ENCODE results near the gene CFAP46. TPM values are rescaled to one million over a fixed set of nuclear protein-coding genes. Genes with fewer than 3 reads are reported as not detected.

The CFAP46 gene
- total RNA-seq, 1 experiment from 2014 or later: 3.3 TPM

DNA sequence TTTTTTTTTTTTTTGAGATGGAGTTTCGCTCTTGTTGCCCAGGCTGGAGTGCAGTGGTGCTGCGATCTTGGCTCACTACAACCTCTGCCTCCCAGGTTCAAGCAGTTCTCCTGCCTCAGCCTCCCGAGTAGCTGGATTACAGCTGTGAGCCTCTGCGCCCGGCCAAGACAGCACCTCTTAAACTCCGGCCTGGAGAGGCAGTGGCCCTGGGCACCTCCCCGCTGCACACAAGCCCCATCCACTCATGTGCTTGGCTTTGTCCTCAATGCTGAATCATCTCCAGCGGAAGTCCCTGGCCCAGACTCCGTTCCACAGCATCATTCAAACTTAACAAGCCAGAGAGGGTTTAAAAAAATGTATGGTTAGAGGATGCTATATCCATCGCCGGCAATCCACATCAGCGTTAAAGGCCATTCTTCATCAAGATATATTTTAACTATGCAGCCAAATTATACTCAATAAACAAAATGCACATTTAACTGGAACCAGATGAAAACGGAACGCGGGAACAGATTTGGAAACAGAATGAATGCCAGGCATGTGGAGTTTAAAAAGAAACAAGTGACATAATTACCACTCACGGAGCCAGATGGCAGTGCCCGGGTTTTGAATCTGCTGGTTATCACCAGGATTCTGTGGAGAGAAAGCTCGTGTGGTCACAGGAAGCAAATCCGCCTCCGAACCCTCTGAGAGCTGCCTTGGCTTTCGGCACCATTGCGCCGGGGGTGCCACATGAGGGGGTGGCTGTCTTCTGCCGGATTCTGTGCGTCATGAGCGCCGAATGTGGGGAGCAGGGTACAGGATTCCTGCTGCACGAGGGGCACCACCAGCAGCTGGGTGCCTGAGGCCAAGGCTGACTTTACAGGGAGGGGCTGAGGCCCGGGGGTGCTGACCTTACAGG lies 45.6 kb upstream of the CFAP46 start:
- Mint-ChIP-seq H3K27me3 (ENCODE audit: low read depth) (no peaks in the 10 kb centered on the region), H3K4me1 (peaks cover 3% of the 10 kb centered on the region), H3K36me3 (no peaks in the 10 kb centered on the region), H3K4me3 (no peak overlapping the region), H3K9me3 (no peaks in the 10 kb centered on the region), H3K27ac (no peak overlapping the region)
- ChIA-PET POLR2A (no interaction called here), CTCF (no interaction called here)
- no peak for ATAC-seq
- no peak for DNase-seq (ENCODE audit: low spot score)
- TF ChIP-seq, protein P1, sequence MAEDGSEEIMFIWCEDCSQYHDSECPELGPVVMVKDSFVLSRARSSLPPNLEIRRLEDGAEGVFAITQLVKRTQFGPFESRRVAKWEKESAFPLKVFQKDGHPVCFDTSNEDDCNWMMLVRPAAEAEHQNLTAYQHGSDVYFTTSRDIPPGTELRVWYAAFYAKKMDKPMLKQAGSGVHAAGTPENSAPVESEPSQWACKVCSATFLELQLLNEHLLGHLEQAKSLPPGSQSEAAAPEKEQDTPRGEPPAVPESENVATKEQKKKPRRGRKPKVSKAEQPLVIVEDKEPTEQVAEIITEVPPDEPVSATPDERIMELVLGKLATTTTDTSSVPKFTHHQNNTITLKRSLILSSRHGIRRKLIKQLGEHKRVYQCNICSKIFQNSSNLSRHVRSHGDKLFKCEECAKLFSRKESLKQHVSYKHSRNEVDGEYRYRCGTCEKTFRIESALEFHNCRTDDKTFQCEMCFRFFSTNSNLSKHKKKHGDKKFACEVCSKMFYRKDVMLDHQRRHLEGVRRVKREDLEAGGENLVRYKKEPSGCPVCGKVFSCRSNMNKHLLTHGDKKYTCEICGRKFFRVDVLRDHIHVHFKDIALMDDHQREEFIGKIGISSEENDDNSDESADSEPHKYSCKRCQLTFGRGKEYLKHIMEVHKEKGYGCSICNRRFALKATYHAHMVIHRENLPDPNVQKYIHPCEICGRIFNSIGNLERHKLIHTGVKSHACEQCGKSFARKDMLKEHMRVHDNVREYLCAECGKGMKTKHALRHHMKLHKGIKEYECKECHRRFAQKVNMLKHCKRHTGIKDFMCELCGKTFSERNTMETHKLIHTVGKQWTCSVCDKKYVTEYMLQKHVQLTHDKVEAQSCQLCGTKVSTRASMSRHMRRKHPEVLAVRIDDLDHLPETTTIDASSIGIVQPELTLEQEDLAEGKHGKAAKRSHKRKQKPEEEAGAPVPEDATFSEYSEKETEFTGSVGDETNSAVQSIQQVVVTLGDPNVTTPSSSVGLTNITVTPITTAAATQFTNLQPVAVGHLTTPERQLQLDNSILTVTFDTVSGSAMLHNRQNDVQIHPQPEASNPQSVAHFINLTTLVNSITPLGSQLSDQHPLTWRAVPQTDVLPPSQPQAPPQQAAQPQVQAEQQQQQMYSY (CRISPR knock-in tag; IDR thresholded peaks at IDR 0.05): peak; percentile 74
- no peak for TF ChIP-seq NFATC4 (CRISPR knock-in tag; IDR thresholded peaks at IDR 0.05)

GRCh38 chr10:132986978-132987377 lies 44.6 kb upstream of the CFAP46 start:
- DNase-seq (ENCODE audit: low spot score): no peak
- Mint-ChIP-seq H3K27ac (no peak overlapping the region; the same call in 1 of the 2 replicates), H3K27me3 (ENCODE audit: low read depth) (no peaks in the 10 kb centered on the region), H3K9me3 (no peaks in the 10 kb centered on the region), H3K36me3 (no peaks in the 10 kb centered on the region), H3K4me3 (no peak overlapping the region), H3K4me1 (peaks cover 3% of the 10 kb centered on the region)
- POLR2A ChIA-PET: no interaction called here
- no peak for ATAC-seq
- TF ChIP-seq, protein P2, sequence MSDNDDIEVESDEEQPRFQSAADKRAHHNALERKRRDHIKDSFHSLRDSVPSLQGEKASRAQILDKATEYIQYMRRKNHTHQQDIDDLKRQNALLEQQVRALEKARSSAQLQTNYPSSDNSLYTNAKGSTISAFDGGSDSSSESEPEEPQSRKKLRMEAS (CRISPR knock-in tag; IDR thresholded peaks at IDR 0.05): no peak
- TF ChIP-seq E2F5 (CRISPR knock-in tag; IDR thresholded peaks at IDR 0.05) (no peak), CREM (CRISPR knock-in tag; IDR thresholded peaks at IDR 0.05) (no peak), GTF2I (CRISPR knock-in tag; conservative IDR thresholded peaks at IDR 0.05) (no peak), GRHL2 (CRISPR knock-in tag; IDR thresholded peaks at IDR 0.05; ENCODE audit: insufficient replicate concordance, severe bottlenecking) (no peak), KAT7 (CRISPR knock-in tag; IDR thresholded peaks at IDR 0.05; ENCODE audit: borderline replicate concordance) (no peak), GABPB1 (CRISPR knock-in tag; IDR thresholded peaks at IDR 0.05) (no peak), IRF1 (CRISPR knock-in tag; IDR thresholded peaks at IDR 0.05) (no peak), NFATC4 (CRISPR knock-in tag; IDR thresholded peaks at IDR 0.05) (no peak), TEAD1 (CRISPR knock-in tag; IDR thresholded peaks at IDR 0.05) (no peak), ZMAT4 (CRISPR knock-in tag; IDR thresholded peaks at IDR 0.05) (no peak)
- TF ChIP-seq, protein P3, sequence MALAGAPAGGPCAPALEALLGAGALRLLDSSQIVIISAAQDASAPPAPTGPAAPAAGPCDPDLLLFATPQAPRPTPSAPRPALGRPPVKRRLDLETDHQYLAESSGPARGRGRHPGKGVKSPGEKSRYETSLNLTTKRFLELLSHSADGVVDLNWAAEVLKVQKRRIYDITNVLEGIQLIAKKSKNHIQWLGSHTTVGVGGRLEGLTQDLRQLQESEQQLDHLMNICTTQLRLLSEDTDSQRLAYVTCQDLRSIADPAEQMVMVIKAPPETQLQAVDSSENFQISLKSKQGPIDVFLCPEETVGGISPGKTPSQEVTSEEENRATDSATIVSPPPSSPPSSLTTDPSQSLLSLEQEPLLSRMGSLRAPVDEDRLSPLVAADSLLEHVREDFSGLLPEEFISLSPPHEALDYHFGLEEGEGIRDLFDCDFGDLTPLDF (CRISPR knock-in tag; IDR thresholded peaks at IDR 0.05): no peak
- CTCF ChIA-PET: no interaction called here

DNA sequence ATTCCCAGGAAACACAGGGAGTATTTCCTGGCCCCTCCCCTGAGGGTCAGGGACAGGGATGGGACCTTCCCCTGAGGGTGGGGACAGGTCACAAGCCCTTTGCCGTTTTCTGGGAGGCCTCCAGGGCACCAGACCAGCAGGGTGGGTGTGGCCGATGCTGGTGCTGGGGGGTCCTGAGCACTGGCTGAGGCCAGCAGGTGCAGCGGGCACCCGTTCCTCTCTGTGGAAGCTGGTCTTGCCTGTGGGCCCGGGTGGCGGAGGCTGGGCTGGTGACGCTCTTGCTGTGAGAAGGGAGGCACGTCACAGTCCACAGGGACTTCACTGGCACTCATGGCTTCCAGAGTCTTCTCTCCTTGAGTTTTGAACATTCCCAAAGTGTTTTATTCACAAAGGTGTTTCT lies 44.2 kb upstream of the CFAP46 start:
- Mint-ChIP-seq H3K4me1 (peaks cover 3% of the 10 kb centered on the region), H3K9me3 (no peaks in the 10 kb centered on the region), H3K4me3 (no peak overlapping the region), H3K27ac (no peak overlapping the region; the same call in 1 of the 2 replicates), H3K27me3 (ENCODE audit: low read depth) (no peaks in the 10 kb centered on the region), H3K36me3 (no peaks in the 10 kb centered on the region)
- no peak for DNase-seq (ENCODE audit: low spot score)
- POLR2A ChIA-PET: no interaction called here
- CTCF ChIA-PET: interaction anchor here (0.5 kb wide), 1 partner anchor 1226 kb away, joined by 3 read pairs; no protein-coding TSS in a partner anchor
- no peak for ATAC-seq
- no peak for TF ChIP-seq FOXK1 (CRISPR knock-in tag; IDR thresholded peaks at IDR 0.05)
- TF ChIP-seq, protein P4, sequence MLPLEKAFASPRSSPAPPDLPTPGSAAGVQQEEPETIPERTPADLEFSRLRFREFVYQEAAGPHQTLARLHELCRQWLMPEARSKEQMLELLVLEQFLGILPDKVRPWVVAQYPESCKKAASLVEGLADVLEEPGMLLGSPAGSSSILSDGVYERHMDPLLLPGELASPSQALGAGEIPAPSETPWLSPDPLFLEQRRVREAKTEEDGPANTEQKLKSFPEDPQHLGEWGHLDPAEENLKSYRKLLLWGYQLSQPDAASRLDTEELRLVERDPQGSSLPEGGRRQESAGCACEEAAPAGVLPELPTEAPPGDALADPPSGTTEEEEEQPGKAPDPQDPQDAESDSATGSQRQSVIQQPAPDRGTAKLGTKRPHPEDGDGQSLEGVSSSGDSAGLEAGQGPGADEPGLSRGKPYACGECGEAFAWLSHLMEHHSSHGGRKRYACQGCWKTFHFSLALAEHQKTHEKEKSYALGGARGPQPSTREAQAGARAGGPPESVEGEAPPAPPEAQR (CRISPR knock-in tag; IDR thresholded peaks at IDR 0.05): no peak
- no peak for TF ChIP-seq SMAD4 (CRISPR knock-in tag; IDR thresholded peaks at IDR 0.05)
- TF ChIP-seq NR2C2 (CRISPR knock-in tag; IDR thresholded peaks at IDR 0.05): no peak
- no peak for TF ChIP-seq ZBTB21 (CRISPR knock-in tag; IDR thresholded peaks at IDR 0.05; ENCODE audit: borderline replicate concordance)
- TF ChIP-seq, protein P5, sequence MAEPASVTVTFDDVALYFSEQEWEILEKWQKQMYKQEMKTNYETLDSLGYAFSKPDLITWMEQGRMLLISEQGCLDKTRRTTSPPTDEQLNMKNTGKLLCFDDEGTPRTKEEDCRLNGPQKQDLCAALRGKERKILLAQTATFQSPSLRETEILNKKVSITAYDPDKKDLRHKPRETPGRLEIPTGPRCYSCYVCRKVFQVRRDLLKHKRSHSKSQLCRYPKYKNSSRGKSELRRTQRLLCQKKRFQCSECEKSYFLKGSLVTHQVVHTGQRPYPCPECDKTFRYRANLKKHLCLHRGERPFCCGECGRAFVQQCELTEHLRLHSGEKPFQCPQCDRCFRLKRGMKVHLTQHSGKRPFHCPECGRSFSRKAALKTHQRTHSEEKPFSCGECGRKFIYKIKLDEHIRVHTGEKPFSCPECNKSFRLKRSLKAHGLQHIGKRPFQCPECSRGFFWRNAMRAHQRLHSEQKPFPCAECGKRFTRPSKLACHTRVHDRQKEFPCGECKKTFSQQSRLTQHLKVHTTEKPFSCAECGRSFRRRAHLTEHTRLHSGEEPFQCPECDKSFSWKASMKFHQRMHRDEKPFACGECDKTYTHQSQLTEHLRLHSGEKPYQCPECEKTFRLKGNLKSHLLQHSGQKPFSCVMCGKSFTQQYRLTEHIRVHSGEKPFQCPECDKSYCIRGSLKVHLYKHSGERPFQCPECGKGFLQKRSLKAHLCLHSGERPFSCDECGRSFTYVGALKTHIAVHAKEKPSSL (CRISPR knock-in tag; conservative IDR thresholded peaks at IDR 0.05): no peak
- TF ChIP-seq NFYB (CRISPR knock-in tag; conservative IDR thresholded peaks at IDR 0.05; ENCODE audit: low read depth): no peak
- TF ChIP-seq ETV6 (CRISPR knock-in tag; IDR thresholded peaks at IDR 0.05): no peak
